HEK293 (cell line): ENCODE measurements around the gene CRTAP.
A peak's percentile ranks its signal among the peaks of the same experiment; 100 is the strongest.

ENCODE experiments used
- CTCF ChIA-PET: fragments of 350-600 bp; formaldehyde crosslinking; extraction: SDS; loops from one replicate; lab custom pipeline; 2021; ENCODE audit warnings: antibody characterized with exemption; lab: Yijun Ruan, JAX
- POLR2A ChIA-PET: fragments of 300-600 bp; formaldehyde crosslinking; extraction: SDS; loops from one replicate; lab custom pipeline; 2020; ENCODE audit warnings: antibody characterized with exemption, inconsistent platforms; lab: Yijun Ruan, JAX
- H3K27ac ChIP-seq: fragments of 200-500 bp; sonication (Bioruptor generic); 2 replicates; pipeline ENCODE4 v1.5.1; 2014; ENCODE audit warnings: low read depth, low read length, control low read depth, inconsistent platforms; ENCODE audit errors: extremely low read depth
- H3K36me3 ChIP-seq, 2 experiments: fragments of 200-500 bp in 1 of 2; sonication (Bioruptor generic) in 1 of 2; 1 replicate in 1 of 2; 2 replicates in 1 of 2; pipeline ENCODE4 v1.5.1; 2014 to 2017; ENCODE audit warnings: inconsistent platforms in 2 of 2, low read length in 2 of 2; ENCODE audit not compliant: control insufficient read depth in 2 of 2, insufficient read depth in 1 of 2
- H3K4me1 ChIP-seq: fragments of 200-500 bp; sonication (Bioruptor generic); 2 replicates; pipeline ENCODE4 v1.5.1; 2014; ENCODE audit warnings: mild to moderate bottlenecking, low read length, inconsistent platforms; ENCODE audit not compliant: control insufficient read depth, insufficient read depth
- H3K4me3 ChIP-seq: 2 replicates; pipeline ENCODE4 v1.5.1; 2011; ENCODE audit warnings: low read depth, mild to moderate bottlenecking, control low read depth, low read length, moderate library complexity
- H3K9me3 ChIP-seq: fragments of 200-500 bp; sonication (Bioruptor generic); 2 replicates; pipeline ENCODE4 v1.5.1; 2014; ENCODE audit warnings: low read depth, low read length, inconsistent platforms; ENCODE audit not compliant: control insufficient read depth, insufficient read depth
- EGR2 ChIP-seq: fragments of 450-650 bp; formaldehyde crosslinking; IDR thresholded peaks from 2 replicates; pipeline ENCODE4 v1.5.1; 2016; ENCODE audit warnings: low read depth, missing biosample characterization, missing genetic modification characterization
- GFI1B ChIP-seq: fragments of 450-650 bp; formaldehyde crosslinking; IDR thresholded peaks from 2 replicates; pipeline ENCODE4 v1.5.1; 2016; ENCODE audit warnings: missing biosample characterization, missing genetic modification characterization
- KLF9 ChIP-seq: fragments of 450-650 bp; formaldehyde crosslinking; IDR thresholded peaks from 2 replicates; pipeline ENCODE4 v1.5.1; 2016; ENCODE audit warnings: missing biosample characterization, missing genetic modification characterization, low read depth
- MYNN ChIP-seq: fragments of 450-650 bp; formaldehyde crosslinking; IDR thresholded peaks from 2 replicates; pipeline ENCODE4 v1.5.1; 2016; ENCODE audit warnings: missing biosample characterization, missing genetic modification characterization, borderline replicate concordance
- OVOL3 ChIP-seq: fragments of 450-650 bp; formaldehyde crosslinking; IDR thresholded peaks from 2 replicates; pipeline ENCODE4 v1.5.1; 2016; ENCODE audit warnings: missing biosample characterization, missing genetic modification characterization
- PRDM4 ChIP-seq: fragments of 450-650 bp; formaldehyde crosslinking; IDR thresholded peaks from 2 replicates; pipeline ENCODE4 v1.5.1; 2017; ENCODE audit warnings: missing biosample characterization, missing genetic modification characterization
- RBAK ChIP-seq: fragments of 450-650 bp; formaldehyde crosslinking; IDR thresholded peaks from 2 replicates; pipeline ENCODE4 v1.5.1; 2016; ENCODE audit warnings: missing biosample characterization, missing genetic modification characterization
- SCRT1 ChIP-seq: fragments of 450-650 bp; formaldehyde crosslinking; IDR thresholded peaks from 2 replicates; pipeline ENCODE4 v1.5.1; 2016; ENCODE audit warnings: missing biosample characterization, missing genetic modification characterization, borderline replicate concordance
- SP7 ChIP-seq: fragments of 450-650 bp; formaldehyde crosslinking; IDR thresholded peaks from 2 replicates; pipeline ENCODE4 v1.5.1; 2016; ENCODE audit warnings: missing biosample characterization, missing genetic modification characterization
- TRIM28 ChIP-seq: IDR thresholded peaks from 2 replicates; pipeline ENCODE4 v1.6.1; 2011; ENCODE audit warnings: low read length, control low read depth, borderline replicate concordance
- ZIC2 ChIP-seq: fragments of 450-650 bp; formaldehyde crosslinking; IDR thresholded peaks from 2 replicates; pipeline ENCODE4 v1.5.1; 2016; ENCODE audit warnings: missing biosample characterization, missing genetic modification characterization
- ZNF121 ChIP-seq: fragments of 450-650 bp; formaldehyde crosslinking; IDR thresholded peaks from 2 replicates; pipeline ENCODE4 v1.5.1; 2016; ENCODE audit warnings: missing biosample characterization, missing genetic modification characterization
- ZNF132 ChIP-seq: fragments of 450-650 bp; formaldehyde crosslinking; IDR thresholded peaks from 2 replicates; pipeline ENCODE4 v1.5.1; 2017; ENCODE audit warnings: missing biosample characterization, missing genetic modification characterization, borderline replicate concordance
- ZNF148 ChIP-seq: fragments of 450-650 bp; formaldehyde crosslinking; IDR thresholded peaks from 2 replicates; pipeline ENCODE4 v1.5.0; 2017; ENCODE audit warnings: missing biosample characterization, missing genetic modification characterization, borderline replicate concordance
- ZNF23 ChIP-seq: fragments of 450-650 bp; formaldehyde crosslinking; IDR thresholded peaks from 2 replicates; pipeline ENCODE4 v1.5.1; 2016; ENCODE audit warnings: missing biosample characterization, missing genetic modification characterization, borderline replicate concordance
- ZNF24 ChIP-seq: fragments of 450-650 bp; formaldehyde crosslinking; IDR thresholded peaks from 2 replicates; pipeline ENCODE4 v1.5.1; 2016; ENCODE audit warnings: missing biosample characterization, missing genetic modification characterization
- ZNF280D ChIP-seq: fragments of 450-650 bp; formaldehyde crosslinking; IDR thresholded peaks from 2 replicates; pipeline ENCODE4 v1.5.1; 2016; ENCODE audit warnings: missing biosample characterization, missing genetic modification characterization
- ZNF37A ChIP-seq: fragments of 450-650 bp; IDR thresholded peaks from 2 replicates; pipeline ENCODE4 v1.5.1; 2018; ENCODE audit warnings: missing biosample characterization, missing genetic modification characterization
- ZNF398 ChIP-seq: fragments of 450-650 bp; formaldehyde crosslinking; IDR thresholded peaks from 2 replicates; pipeline ENCODE4 v1.5.1; 2017; ENCODE audit warnings: missing biosample characterization, missing genetic modification characterization
- ZNF48 ChIP-seq: fragments of 450-650 bp; formaldehyde crosslinking; IDR thresholded peaks from 2 replicates; pipeline ENCODE4 v1.5.1; 2016; ENCODE audit warnings: missing biosample characterization, missing genetic modification characterization
- ZNF510 ChIP-seq: fragments of 450-650 bp; formaldehyde crosslinking; IDR thresholded peaks from 2 replicates; pipeline ENCODE4 v1.5.1; 2018; ENCODE audit warnings: mild to moderate bottlenecking, missing genetic modification characterization, missing biosample characterization; ENCODE audit not compliant: insufficient replicate concordance
- ZNF654 ChIP-seq: fragments of 450-650 bp; formaldehyde crosslinking; IDR thresholded peaks from 2 replicates; pipeline ENCODE4 v1.5.1; 2016; ENCODE audit warnings: low read depth, missing biosample characterization, missing genetic modification characterization
- ZSCAN23 ChIP-seq: fragments of 450-650 bp; formaldehyde crosslinking; IDR thresholded peaks from 2 replicates; pipeline ENCODE4 v1.5.1; 2016; ENCODE audit warnings: missing biosample characterization, missing genetic modification characterization

The CRTAP gene

GRCh38 chr3:33075995-33076394, 37.8 kb upstream of the CRTAP start:
- no peaks in the 10 kb centered on the region for H3K36me3 ChIP-seq
- POLR2A ChIA-PET = interaction anchor here (0.6 to 0.7 kb wide), 2 partner anchors 100 to 377 kb away, joined by 3 to 6 read pairs; no protein-coding TSS in a partner anchor
- CTCF ChIA-PET = interaction anchor here (0.7 to 3.1 kb wide), 5 partner anchors 9 to 345 kb away, joined by 3 to 60 read pairs (median 15); no protein-coding TSS in a partner anchor
- H3K27ac ChIP-seq = no peak overlapping the region
- H3K9me3 ChIP-seq = no peaks in the 10 kb centered on the region
- TF ChIP-seq TRIM28 (no peak), ZNF398 (tag by site-specific recombination) (0 out of 2 replicates have a peak, but pooled peaks have one; percentile 14), GFI1B (no peak)
- H3K4me1 ChIP-seq = no peaks in the 10 kb centered on the region
- H3K4me3 ChIP-seq = no peak overlapping the region

GRCh38 chr3:33076952-33077351, 36.9 kb upstream of the CRTAP start:
- Histone ChIP-seq H3K4me1 (no peaks in the 10 kb centered on the region), H3K36me3 (no peaks in the 10 kb centered on the region), H3K4me3 (no peak overlapping the region), H3K27ac (no peak overlapping the region), H3K9me3 (no peaks in the 10 kb centered on the region)
- CTCF ChIA-PET = no interaction called here
- POLR2A ChIA-PET = no interaction called here
- TF ChIP-seq ZSCAN23 (tag by site-specific recombination) (no peak), ZNF121 (tag by site-specific recombination) (no peak), MYNN (tag by site-specific recombination) (no peak), ZNF654 (tag by site-specific recombination) (no peak), SCRT1 (tag by site-specific recombination) (no peak), EGR2 (tag by site-specific recombination) (no peak), SP7 (tag by site-specific recombination) (no peak)

- ChIA-PET POLR2A (no interaction called here), CTCF (interaction anchor here (0.7 kb wide), 2 partner anchors 12 to 340 kb away, joined by 3 to 5 read pairs; no protein-coding TSS in a partner anchor)
- H3K4me1 ChIP-seq = no peaks in the 10 kb centered on the region
- H3K27ac ChIP-seq = no peak overlapping the region
- no peaks in the 10 kb centered on the region for H3K36me3 ChIP-seq
- no peak overlapping the region for H3K4me3 ChIP-seq
- no peaks in the 10 kb centered on the region for H3K9me3 ChIP-seq
- TF ChIP-seq ZNF37A (tag by site-specific recombination) = no peak
- TF ChIP-seq ZNF148 (tag by site-specific recombination) = no peak
- TF ChIP-seq PRDM4 (tag by site-specific recombination) = no peak
- no peak for TF ChIP-seq RBAK
- no peak for TF ChIP-seq ZNF48 (tag by site-specific recombination)
- TF ChIP-seq OVOL3 (tag by site-specific recombination) = no peak
- TF ChIP-seq ZNF24 = no peak
- TF ChIP-seq ZNF280D (tag by site-specific recombination) = no peak
- TF ChIP-seq ZIC2 (tag by site-specific recombination) = no peak
- no peak for TF ChIP-seq ZNF510 (tag by site-specific recombination)
- no peak for TF ChIP-seq ZNF132 (tag by site-specific recombination)
- TF ChIP-seq ZNF23 (tag by site-specific recombination) = no peak
- no peak for TF ChIP-seq KLF9 (tag by site-specific recombination)
These were observed 35.8 kb upstream of the CRTAP start for GRCh38 chr3:33077976-33078375.
